ENCODE results near the gene WFS1. TPM values are rescaled to one million over a fixed set of nuclear protein-coding genes. Genes with fewer than 3 reads are reported as not detected.

The WFS1 gene
- total and polyA plus RNA-seq, 2 of the 13 experiments (the other 11 are each of a cell fraction or from before 2014, with no cell fraction given): 39.1 to 42.2 TPM

DNA sequence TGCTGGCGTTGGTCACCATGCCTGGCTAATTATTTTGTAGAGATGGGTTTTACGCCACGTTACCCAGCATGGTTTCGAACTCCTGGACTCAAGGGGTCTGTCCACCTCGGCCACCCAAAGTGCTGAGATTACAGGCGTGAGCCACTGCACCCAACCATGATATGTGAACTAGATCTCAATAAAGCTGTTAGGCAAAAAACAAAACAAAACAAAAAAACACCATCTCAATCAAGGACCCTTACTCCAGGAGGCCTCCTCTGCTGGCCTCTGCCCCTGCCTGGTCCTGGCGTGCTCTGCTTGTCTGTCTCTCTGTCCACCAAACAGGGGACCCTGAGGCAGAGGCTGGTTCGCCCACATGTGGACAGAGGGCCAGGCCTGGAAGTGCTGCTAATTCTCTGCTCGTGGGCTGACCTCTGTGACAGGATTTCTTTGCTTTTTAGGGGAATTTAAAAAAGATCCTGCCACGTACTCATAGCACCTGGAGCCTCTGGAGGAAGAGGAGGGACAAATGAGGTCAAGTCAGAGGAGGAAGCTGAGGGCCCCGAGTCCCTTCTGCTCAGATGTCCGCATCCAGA, 32.7 kb upstream of the WFS1 start:
- Histone ChIP-seq H3K4me1 (ENCODE audit: insufficient read depth, low read length) (no peaks in the 10 kb centered on the region), H3K79me2 (ENCODE audit: insufficient read depth, low read length) (no peaks in the 10 kb centered on the region), H2AFZ (ENCODE audit: low read length) (no peak overlapping the region), H3K27ac (ENCODE audit: extremely low read length, insufficient read depth, low read length) (no peak overlapping the region), H3K4me2 (ENCODE audit: low read depth, low read length) (no peak overlapping the region), H3K9me3 (ENCODE audit: low read length) (no peaks in the 10 kb centered on the region), H3K36me3 (replicated peaks in 1 of 2; ENCODE audit: control insufficient read depth in 1 of 2, insufficient read depth in 2 of 2, low read length in 2 of 2) (no peaks in the 10 kb centered on the region), H3K27me3 (ENCODE audit: control insufficient read depth in 1 of 2, insufficient read depth in 2 of 2, low read length in 2 of 2) (peaks cover 6 to 38% of the 10 kb centered on the region in 2 experiments; a peak in 3 of 5 replicates), H3K9ac (ENCODE audit: insufficient read depth, low read depth, low read length) (no peak overlapping the region), H4K20me1 (ENCODE audit: insufficient read depth, low read length) (no peaks in the 10 kb centered on the region), H3K4me3 (replicated peaks in 1 of 3; ENCODE audit: insufficient read depth in 1 of 3, low read depth in 2 of 3, low read length in 3 of 3) (no peak overlapping the region)
- POLR2A ChIA-PET: no interaction called here
- intact Hi-C loops (cut with micrococcal nuclease; ENCODE audit: unreplicated experiment): no loop called here
- no peak for TF ChIP-seq HMG20A (CRISPR knock-in tag; IDR thresholded peaks at IDR 0.05; ENCODE audit: borderline replicate concordance)
- no peak for TF ChIP-seq MLLT10 (CRISPR knock-in tag; IDR thresholded peaks at IDR 0.05)
- TF ChIP-seq TAF1 (CRISPR knock-in tag; IDR thresholded peaks at IDR 0.05): no peak
- TF ChIP-seq, protein P1, sequence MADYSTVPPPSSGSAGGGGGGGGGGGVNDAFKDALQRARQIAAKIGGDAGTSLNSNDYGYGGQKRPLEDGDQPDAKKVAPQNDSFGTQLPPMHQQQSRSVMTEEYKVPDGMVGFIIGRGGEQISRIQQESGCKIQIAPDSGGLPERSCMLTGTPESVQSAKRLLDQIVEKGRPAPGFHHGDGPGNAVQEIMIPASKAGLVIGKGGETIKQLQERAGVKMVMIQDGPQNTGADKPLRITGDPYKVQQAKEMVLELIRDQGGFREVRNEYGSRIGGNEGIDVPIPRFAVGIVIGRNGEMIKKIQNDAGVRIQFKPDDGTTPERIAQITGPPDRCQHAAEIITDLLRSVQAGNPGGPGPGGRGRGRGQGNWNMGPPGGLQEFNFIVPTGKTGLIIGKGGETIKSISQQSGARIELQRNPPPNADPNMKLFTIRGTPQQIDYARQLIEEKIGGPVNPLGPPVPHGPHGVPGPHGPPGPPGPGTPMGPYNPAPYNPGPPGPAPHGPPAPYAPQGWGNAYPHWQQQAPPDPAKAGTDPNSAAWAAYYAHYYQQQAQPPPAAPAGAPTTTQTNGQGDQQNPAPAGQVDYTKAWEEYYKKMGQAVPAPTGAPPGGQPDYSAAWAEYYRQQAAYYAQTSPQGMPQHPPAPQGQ (CRISPR knock-in tag; IDR thresholded peaks at IDR 0.05; ENCODE audit: borderline replicate concordance): no peak
- TF ChIP-seq PAF1 (CRISPR knock-in tag; IDR thresholded peaks at IDR 0.05): no peak
- in situ Hi-C loops (cut with HindIII; ENCODE audit: extremely low pct_ligation_motif_present, low pct_unique_long_range_greater_than_20kb): loop anchor here (25.0 kb wide), 1 partner anchor 325 kb away; no protein-coding TSS in a partner anchor
- FAIRE-seq (no peak), DNase-seq (ENCODE audit: low spot score) (no peak), ATAC-seq (no peak)
- no TSS peak for BruUV-seq (replicated peaks)
- CTCF ChIA-PET (ENCODE audit: low intra/inter-chr PET ratio, low total read pairs): no interaction called here
- WGBS (ENCODE audit: low lambda C conversion rate): 27% methylated on average over 12 of the region's 12 CpGs

DNA sequence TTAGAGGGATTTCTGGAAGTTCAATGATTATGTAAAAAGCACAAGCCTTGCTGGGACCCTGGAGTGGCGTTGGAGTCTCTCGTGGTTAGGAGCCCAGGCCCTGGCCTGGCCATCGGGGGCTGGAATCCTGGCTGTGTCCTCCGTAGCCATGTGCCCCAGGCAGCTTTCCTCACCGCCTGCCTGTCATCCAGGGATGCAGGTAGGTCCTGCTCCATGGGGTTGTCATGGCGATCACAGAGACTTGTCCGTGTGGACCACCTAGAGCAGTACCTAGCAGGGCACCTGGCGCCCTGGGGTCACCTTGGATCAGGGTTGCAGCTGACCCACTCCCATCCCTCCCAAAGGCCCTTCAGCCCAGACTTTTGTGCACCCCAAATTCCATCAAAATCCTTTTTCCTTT, 30.2 kb upstream of the WFS1 start:
- no TSS peak for BruUV-seq (replicated peaks)
- Histone ChIP-seq H4K20me1 (ENCODE audit: insufficient read depth, low read length) (no peaks in the 10 kb centered on the region), H3K4me1 (ENCODE audit: insufficient read depth, low read length) (no peaks in the 10 kb centered on the region), H3K27me3 (ENCODE audit: control insufficient read depth in 1 of 2, insufficient read depth in 2 of 2, low read length in 2 of 2) (peaks cover 7 to 42% of the 10 kb centered on the region in 2 experiments; a peak in 3 of 5 replicates), H2AFZ (ENCODE audit: low read length) (no peak overlapping the region), H3K9me3 (ENCODE audit: low read length) (no peaks in the 10 kb centered on the region), H3K79me2 (ENCODE audit: insufficient read depth, low read length) (no peaks in the 10 kb centered on the region), H3K4me2 (ENCODE audit: low read depth, low read length) (no peak overlapping the region), H3K4me3 (replicated peaks in 1 of 3; ENCODE audit: insufficient read depth in 1 of 3, low read depth in 2 of 3, low read length in 3 of 3) (no peak overlapping the region), H3K27ac (ENCODE audit: extremely low read length, insufficient read depth, low read length) (no peak overlapping the region), H3K9ac (ENCODE audit: insufficient read depth, low read depth, low read length) (no peak overlapping the region), H3K36me3 (replicated peaks in 1 of 2; ENCODE audit: control insufficient read depth in 1 of 2, insufficient read depth in 2 of 2, low read length in 2 of 2) (no peaks in the 10 kb centered on the region)
- ChIA-PET CTCF (ENCODE audit: low intra/inter-chr PET ratio, low total read pairs) (no interaction called here), POLR2A (no interaction called here)
- ATAC-seq (no peak), DNase-seq (ENCODE audit: low spot score) (no peak), FAIRE-seq (no peak)
- in situ Hi-C loops (cut with HindIII; ENCODE audit: extremely low pct_ligation_motif_present, low pct_unique_long_range_greater_than_20kb) (loop anchor here (25.0 kb wide), 1 partner anchor 323 kb away; no protein-coding TSS in a partner anchor), intact Hi-C loops (cut with micrococcal nuclease; ENCODE audit: unreplicated experiment) (no loop called here)
- WGBS (ENCODE audit: low lambda C conversion rate): 0% methylated on average over 2 of the region's 8 CpGs
- TF ChIP-seq HOXA9 (CRISPR knock-in tag; IDR thresholded peaks at IDR 0.05; ENCODE audit: borderline replicate concordance) (no peak), NBN (conservative IDR thresholded peaks at IDR 0.05) (no peak), ZNF556 (CRISPR knock-in tag; IDR thresholded peaks at IDR 0.05; ENCODE audit: borderline replicate concordance) (no peak)
- TF ChIP-seq, protein P2, sequence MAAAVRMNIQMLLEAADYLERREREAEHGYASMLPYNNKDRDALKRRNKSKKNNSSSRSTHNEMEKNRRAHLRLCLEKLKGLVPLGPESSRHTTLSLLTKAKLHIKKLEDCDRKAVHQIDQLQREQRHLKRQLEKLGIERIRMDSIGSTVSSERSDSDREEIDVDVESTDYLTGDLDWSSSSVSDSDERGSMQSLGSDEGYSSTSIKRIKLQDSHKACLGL (CRISPR knock-in tag; IDR thresholded peaks at IDR 0.05): no peak
- TF ChIP-seq, protein P3, sequence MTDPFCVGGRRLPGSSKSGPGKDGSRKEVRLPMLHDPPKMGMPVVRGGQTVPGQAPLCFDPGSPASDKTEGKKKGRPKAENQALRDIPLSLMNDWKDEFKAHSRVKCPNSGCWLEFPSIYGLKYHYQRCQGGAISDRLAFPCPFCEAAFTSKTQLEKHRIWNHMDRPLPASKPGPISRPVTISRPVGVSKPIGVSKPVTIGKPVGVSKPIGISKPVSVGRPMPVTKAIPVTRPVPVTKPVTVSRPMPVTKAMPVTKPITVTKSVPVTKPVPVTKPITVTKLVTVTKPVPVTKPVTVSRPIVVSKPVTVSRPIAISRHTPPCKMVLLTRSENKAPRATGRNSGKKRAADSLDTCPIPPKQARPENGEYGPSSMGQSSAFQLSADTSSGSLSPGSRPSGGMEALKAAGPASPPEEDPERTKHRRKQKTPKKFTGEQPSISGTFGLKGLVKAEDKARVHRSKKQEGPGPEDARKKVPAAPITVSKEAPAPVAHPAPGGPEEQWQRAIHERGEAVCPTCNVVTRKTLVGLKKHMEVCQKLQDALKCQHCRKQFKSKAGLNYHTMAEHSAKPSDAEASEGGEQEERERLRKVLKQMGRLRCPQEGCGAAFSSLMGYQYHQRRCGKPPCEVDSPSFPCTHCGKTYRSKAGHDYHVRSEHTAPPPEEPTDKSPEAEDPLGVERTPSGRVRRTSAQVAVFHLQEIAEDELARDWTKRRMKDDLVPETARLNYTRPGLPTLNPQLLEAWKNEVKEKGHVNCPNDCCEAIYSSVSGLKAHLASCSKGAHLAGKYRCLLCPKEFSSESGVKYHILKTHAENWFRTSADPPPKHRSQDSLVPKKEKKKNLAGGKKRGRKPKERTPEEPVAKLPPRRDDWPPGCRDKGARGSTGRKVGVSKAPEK (CRISPR knock-in tag; IDR thresholded peaks at IDR 0.05; ENCODE audit: borderline replicate concordance): no peak
- TF ChIP-seq, protein P4, sequence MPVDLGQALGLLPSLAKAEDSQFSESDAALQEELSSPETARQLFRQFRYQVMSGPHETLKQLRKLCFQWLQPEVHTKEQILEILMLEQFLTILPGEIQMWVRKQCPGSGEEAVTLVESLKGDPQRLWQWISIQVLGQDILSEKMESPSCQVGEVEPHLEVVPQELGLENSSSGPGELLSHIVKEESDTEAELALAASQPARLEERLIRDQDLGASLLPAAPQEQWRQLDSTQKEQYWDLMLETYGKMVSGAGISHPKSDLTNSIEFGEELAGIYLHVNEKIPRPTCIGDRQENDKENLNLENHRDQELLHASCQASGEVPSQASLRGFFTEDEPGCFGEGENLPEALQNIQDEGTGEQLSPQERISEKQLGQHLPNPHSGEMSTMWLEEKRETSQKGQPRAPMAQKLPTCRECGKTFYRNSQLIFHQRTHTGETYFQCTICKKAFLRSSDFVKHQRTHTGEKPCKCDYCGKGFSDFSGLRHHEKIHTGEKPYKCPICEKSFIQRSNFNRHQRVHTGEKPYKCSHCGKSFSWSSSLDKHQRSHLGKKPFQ (CRISPR knock-in tag; IDR thresholded peaks at IDR 0.05; ENCODE audit: insufficient replicate concordance): no peak
